Activated T-cell treated with anti-CD3 and anti-CD28 coated beads, Interleukin-2, amount 50 U/mL, for 72 hours (primary cell): ENCODE measurements around the gene KIAA0232. TPM values are rescaled to one million over a fixed set of nuclear protein-coding genes. Genes with fewer than 3 reads are reported as not detected.

Experiments
- ATAC-seq, 2 donors: fragments of 150-1000 bp; cut with Tn5 transposase; replicated peaks in 1 of 2; 2 replicates each; pipeline ENCODE4 v1.10.0; 2021; ENCODE audit warnings: moderate library complexity in 2 of 2, mild to moderate bottlenecking in 1 of 2
- DNase-seq, 2 donors: peaks; one replicate each; pipeline ENCODE4 v3.0.0; 2021 to 2022; ENCODE audit warnings: mixed read lengths in 1 of 2
- H3K27ac Mint-ChIP-seq: one replicate; pipeline ENCODE4 v1.8.0; 2022; ENCODE audit warnings: mild to moderate bottlenecking, moderate library complexity, mixed read lengths
- H3K27me3 Mint-ChIP-seq: one replicate; pipeline ENCODE4 v1.8.0; 2022; ENCODE audit warnings: low read depth, mixed read lengths
- H3K36me3 Mint-ChIP-seq, 2 donors: one replicate each; pipeline ENCODE4 v1.8.0; 2022; ENCODE audit warnings: mixed read lengths in 2 of 2, mild to moderate bottlenecking in 1 of 2; ENCODE audit not compliant: insufficient read depth in 2 of 2
- H3K4me1 Mint-ChIP-seq: one replicate; pipeline ENCODE4 v1.8.0; 2022; ENCODE audit warnings: low read depth, mixed read lengths
- H3K4me3 Mint-ChIP-seq, 2 donors: one replicate each; pipeline ENCODE4 v1.8.0; 2022; ENCODE audit warnings: mild to moderate bottlenecking in 2 of 2, mixed read lengths in 2 of 2, moderate library complexity in 2 of 2
- H3K9me3 Mint-ChIP-seq, 2 donors: one replicate each; pipeline ENCODE4 v1.8.0; 2022; ENCODE audit warnings: mixed read lengths in 2 of 2
- total RNA-seq, 2 donors: library from RNA; stranded (reverse); gene quantifications; one replicate each; pipeline ENCODE4 v1.2.3, GENCODE V29; 2022

Gene KIAA0232
- total RNA-seq, 2 donors from 2014 or later: 16.8 to 19.5 TPM

GRCh38 chr4:6852582-6852981 is 70.1 kb downstream of the KIAA0232 start:
- H3K27ac Mint-ChIP-seq: no peak overlapping the region
- no peak for DNase-seq
- no peak overlapping the region for H3K4me3 Mint-ChIP-seq
- peaks cover 1 to 4% of the 10 kb centered on the region in 2 donors for H3K9me3 Mint-ChIP-seq
- ATAC-seq: no peak
- peaks cover 16% of the 10 kb centered on the region for H3K4me1 Mint-ChIP-seq
- H3K36me3 Mint-ChIP-seq: peaks cover 13 to 44% of the 10 kb centered on the region in 2 donors
- no peaks in the 10 kb centered on the region for H3K27me3 Mint-ChIP-seq

- H3K36me3 Mint-ChIP-seq: peaks cover 10 to 37% of the 10 kb centered on the region in 2 donors
Measured at GRCh38 chr4:6854098-6854744, 71.7 kb downstream of the KIAA0232 start.

GRCh38 chr4:6855692-6856297 is 73.3 kb downstream of the KIAA0232 start:
- peaks cover 16% of the 10 kb centered on the region for H3K4me1 Mint-ChIP-seq
- peaks cover 1 to 4% of the 10 kb centered on the region in 2 donors for H3K9me3 Mint-ChIP-seq
- ATAC-seq (peak; percentile 93 to 96), DNase-seq (peak; percentile 19 to 27)
- H3K27ac Mint-ChIP-seq: peak overlapping the region; percentile 98
- no peaks in the 10 kb centered on the region for H3K27me3 Mint-ChIP-seq
- H3K36me3 Mint-ChIP-seq: peaks cover 11 to 30% of the 10 kb centered on the region in 2 donors
- H3K4me3 Mint-ChIP-seq: peak overlapping the region in 1 of 2 donors; percentile 78

More at GRCh38 chr4:6854098-6854744, 71.7 kb downstream of the KIAA0232 start:
- Mint-ChIP-seq H3K27me3 (no peaks in the 10 kb centered on the region), H3K4me1 (peaks cover 16% of the 10 kb centered on the region), H3K4me3 (no peak overlapping the region), H3K9me3 (peaks cover 1 to 4% of the 10 kb centered on the region in 2 donors), H3K27ac (peak overlapping the region; percentile 10)
- no peak for DNase-seq
- ATAC-seq: peak in 1 of 2 donors; percentile 26

DNA sequence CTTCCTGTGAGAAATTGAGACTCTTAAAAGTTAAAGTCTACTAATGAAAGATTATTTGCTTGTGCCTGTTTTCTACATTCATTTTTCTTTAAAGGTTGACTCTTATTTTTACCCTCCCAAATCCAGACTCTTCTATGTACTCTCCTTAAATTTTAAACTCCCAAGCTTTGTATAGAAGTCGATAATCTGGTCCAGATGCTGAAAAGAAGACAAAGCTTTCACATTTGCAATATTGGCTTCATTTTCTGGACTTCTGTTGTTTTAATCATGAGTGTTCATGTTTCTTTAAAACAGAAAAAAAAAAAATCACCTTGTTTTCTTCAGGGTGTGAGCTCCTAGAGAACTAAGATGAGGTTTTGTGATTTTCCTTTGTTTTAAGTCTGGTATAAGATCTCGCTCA is 73.9 kb downstream of the KIAA0232 start:
- Mint-ChIP-seq H3K4me1 (peaks cover 16% of the 10 kb centered on the region), H3K27ac (peak overlapping the region; percentile 98), H3K27me3 (no peaks in the 10 kb centered on the region), H3K36me3 (peaks cover 9 to 30% of the 10 kb centered on the region in 2 donors), H3K9me3 (peaks cover 1 to 4% of the 10 kb centered on the region in 2 donors), H3K4me3 (peak overlapping the region in 1 of 2 donors; percentile 78)
- DNase-seq (no peak), ATAC-seq (no peak)

GRCh38 chr4:6857009-6857882 is 74.7 kb downstream of the KIAA0232 start:
- Mint-ChIP-seq H3K9me3 (peaks cover 1 to 4% of the 10 kb centered on the region in 2 donors), H3K36me3 (peaks cover 9 to 25% of the 10 kb centered on the region in 2 donors), H3K4me3 (no peak overlapping the region), H3K27ac (peak overlapping the region; percentile 77), H3K27me3 (no peaks in the 10 kb centered on the region), H3K4me1 (peaks cover 16% of the 10 kb centered on the region)
- DNase-seq: no peak
- ATAC-seq: no peak

DNA sequence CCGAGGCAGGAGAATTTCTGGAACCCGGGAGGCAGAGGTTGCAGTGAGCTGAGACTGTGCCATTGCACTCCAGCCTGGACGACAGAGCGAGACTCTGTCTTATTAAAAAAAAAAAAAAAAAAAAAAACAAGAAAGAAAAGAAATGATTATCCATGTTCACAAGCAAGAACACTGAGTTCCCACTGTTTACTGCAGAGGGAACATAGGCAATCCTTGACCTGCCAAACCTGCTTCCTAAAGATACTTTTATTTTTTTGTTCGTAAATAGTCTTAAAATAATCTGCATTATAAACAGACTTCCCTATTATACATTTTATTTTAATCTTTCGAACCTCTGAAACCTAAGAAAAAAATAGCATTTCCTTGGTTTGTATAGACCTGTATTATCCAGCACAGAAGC is 76.5 kb downstream of the KIAA0232 start:
- Mint-ChIP-seq H3K27me3 (no peaks in the 10 kb centered on the region), H3K4me3 (no peak overlapping the region), H3K36me3 (peaks cover 3 to 19% of the 10 kb centered on the region in 2 donors), H3K4me1 (peaks cover 11% of the 10 kb centered on the region), H3K9me3 (no peaks in the 10 kb centered on the region), H3K27ac (no peak overlapping the region)
- ATAC-seq: no peak
- no peak for DNase-seq

DNA sequence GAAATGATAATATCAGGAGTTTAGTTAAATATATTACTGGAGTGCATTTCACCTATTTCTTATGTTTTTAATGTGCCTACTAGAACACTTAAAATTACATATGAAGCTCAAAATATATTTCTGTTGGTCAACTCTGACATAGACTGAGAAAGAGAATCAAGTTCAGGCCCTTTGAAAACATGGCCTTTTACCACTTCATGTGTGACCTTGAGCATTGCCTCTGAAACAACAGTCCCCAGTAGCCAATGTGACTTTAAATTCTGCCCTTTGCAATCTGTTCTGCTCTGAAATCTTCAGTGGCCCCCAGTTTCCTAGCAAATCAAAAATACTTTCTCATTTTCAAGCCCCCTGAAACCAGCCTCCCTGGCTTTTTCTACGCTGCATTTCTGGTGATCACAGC is 77.0 kb downstream of the KIAA0232 start:
- Mint-ChIP-seq H3K36me3 (peaks cover 3 to 19% of the 10 kb centered on the region in 2 donors), H3K9me3 (no peaks in the 10 kb centered on the region), H3K27me3 (no peaks in the 10 kb centered on the region), H3K27ac (no peak overlapping the region), H3K4me3 (no peak overlapping the region), H3K4me1 (peaks cover 11% of the 10 kb centered on the region)
- ATAC-seq (no peak), DNase-seq (no peak)

GRCh38 chr4:6868386-6868785 is 85.9 kb downstream of the KIAA0232 start:
- Mint-ChIP-seq H3K27me3 (no peaks in the 10 kb centered on the region), H3K9me3 (no peaks in the 10 kb centered on the region), H3K4me1 (peaks cover 5% of the 10 kb centered on the region), H3K4me3 (no peak overlapping the region), H3K36me3 (peaks cover 4 to 17% of the 10 kb centered on the region in 2 donors), H3K27ac (peak overlapping the region; percentile 11)
- no peak for DNase-seq
- no peak for ATAC-seq

- Mint-ChIP-seq H3K4me1 (peaks cover 5% of the 10 kb centered on the region), H3K36me3 (peaks cover 4 to 15% of the 10 kb centered on the region in 2 donors), H3K9me3 (no peaks in the 10 kb centered on the region), H3K27ac (no peak overlapping the region), H3K27me3 (no peaks in the 10 kb centered on the region), H3K4me3 (no peak overlapping the region)
- ATAC-seq: no peak
- no peak for DNase-seq
Measured at GRCh38 chr4:6869944-6870343, 87.4 kb downstream of the KIAA0232 start.

DNA sequence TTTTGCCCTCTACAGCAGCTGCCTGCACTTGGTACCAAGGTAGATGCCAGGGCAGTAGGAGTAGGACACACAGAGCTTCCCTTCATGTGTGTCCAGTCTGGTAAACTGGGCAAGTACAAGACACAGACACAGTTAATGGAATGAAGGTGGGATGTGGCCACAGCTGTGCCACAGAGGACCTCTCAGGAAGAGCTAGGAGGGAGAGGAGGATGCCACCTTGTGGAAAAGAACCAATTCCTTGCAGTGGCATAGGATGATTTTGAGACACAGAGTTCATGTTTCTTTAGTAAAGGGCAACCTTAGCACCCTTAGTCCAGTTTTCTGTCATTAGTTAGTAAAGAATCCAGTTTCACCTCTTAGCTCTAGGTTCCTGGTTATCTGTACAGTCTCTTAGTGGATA is 90.8 kb downstream of the KIAA0232 start:
- H3K9me3 Mint-ChIP-seq: no peaks in the 10 kb centered on the region
- H3K27ac Mint-ChIP-seq: no peak overlapping the region
- peaks cover 3 to 20% of the 10 kb centered on the region in 2 donors for H3K36me3 Mint-ChIP-seq
- DNase-seq (no peak), ATAC-seq (no peak)
- H3K4me1 Mint-ChIP-seq: no peaks in the 10 kb centered on the region
- H3K27me3 Mint-ChIP-seq: no peaks in the 10 kb centered on the region
- H3K4me3 Mint-ChIP-seq: no peak overlapping the region

DNA sequence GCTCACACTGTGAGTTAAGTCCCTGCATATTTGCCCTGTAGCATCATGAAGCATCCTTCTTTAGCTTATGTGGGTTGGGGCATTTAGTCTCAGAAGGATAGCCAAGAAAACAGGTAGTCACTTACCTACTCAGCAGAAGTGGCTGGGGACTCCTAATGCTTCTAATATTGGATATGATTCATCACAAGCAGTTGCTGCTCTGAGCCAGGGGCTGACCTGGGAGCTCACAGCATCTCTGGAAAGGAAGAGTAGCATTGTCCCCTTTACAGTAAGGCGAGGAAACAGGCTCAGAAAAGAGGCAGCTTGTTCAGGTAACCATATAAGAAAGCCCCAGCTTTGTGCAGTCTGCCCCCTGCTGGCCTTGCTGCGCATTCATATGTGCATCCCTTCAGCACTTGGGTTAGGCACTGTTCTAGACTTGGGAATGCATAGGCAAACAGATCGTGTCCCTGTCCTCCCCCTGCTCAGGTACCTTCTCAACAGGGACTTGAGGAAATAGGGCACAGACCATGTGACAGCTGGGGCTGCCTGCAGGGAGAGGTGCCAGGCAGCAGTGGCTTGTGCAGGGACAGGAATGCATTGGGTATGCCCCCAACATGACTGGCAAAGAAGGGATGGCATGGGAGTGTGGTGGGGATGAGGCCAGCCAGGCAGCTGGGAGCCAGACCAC is 91.4 kb downstream of the KIAA0232 start:
- DNase-seq (peak; percentile 79 to 81), ATAC-seq (peak; percentile 84 to 87)
- Mint-ChIP-seq H3K4me3 (no peak overlapping the region), H3K36me3 (peaks cover 4 to 21% of the 10 kb centered on the region in 2 donors), H3K27me3 (no peaks in the 10 kb centered on the region), H3K27ac (no peak overlapping the region), H3K4me1 (no peaks in the 10 kb centered on the region), H3K9me3 (no peaks in the 10 kb centered on the region)

DNA sequence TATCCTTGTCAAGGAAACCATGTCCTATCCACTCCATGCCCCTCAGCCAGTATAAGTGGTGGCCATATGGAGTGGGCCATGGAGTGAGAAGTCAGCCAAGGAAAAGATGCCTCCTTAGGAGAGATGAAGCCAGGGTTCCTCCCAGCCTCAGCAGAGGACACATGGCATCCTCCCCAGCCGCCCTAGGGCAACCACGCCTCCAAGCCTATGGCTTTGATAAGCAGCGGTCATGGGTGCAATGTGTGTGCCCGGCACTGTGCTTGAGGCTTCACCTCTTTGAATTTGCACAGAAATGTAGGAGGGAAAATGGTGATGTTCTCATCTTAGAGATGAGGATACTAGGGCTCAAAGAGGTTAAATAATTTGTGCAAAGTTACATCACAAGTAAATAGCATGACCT is 92.5 kb downstream of the KIAA0232 start:
- H3K27me3 Mint-ChIP-seq: no peaks in the 10 kb centered on the region
- no peaks in the 10 kb centered on the region for H3K4me1 Mint-ChIP-seq
- no peak overlapping the region for H3K4me3 Mint-ChIP-seq
- peaks cover 5 to 23% of the 10 kb centered on the region in 2 donors for H3K36me3 Mint-ChIP-seq
- no peak overlapping the region for H3K27ac Mint-ChIP-seq
- no peaks in the 10 kb centered on the region for H3K9me3 Mint-ChIP-seq
- ATAC-seq (no peak), DNase-seq (no peak)
